IPS-18c (cell line): Measurements from ENCODE around the gene DNAAF6.

Experiments
- H3K4me3 ChIP-seq: 2 replicates; pipeline ENCODE4 v1.7.0; 2013; ENCODE audit warnings: low read depth, mild to moderate bottlenecking, low read length, moderate library complexity; ENCODE audit not compliant: insufficient read depth
- H3K9me3 ChIP-seq: one replicate; pipeline ENCODE4 v1.6.1; 2013; ENCODE audit warnings: mild to moderate bottlenecking, low read length, moderate library complexity; ENCODE audit not compliant: control insufficient read depth, insufficient read depth

Gene DNAAF6

DNA sequence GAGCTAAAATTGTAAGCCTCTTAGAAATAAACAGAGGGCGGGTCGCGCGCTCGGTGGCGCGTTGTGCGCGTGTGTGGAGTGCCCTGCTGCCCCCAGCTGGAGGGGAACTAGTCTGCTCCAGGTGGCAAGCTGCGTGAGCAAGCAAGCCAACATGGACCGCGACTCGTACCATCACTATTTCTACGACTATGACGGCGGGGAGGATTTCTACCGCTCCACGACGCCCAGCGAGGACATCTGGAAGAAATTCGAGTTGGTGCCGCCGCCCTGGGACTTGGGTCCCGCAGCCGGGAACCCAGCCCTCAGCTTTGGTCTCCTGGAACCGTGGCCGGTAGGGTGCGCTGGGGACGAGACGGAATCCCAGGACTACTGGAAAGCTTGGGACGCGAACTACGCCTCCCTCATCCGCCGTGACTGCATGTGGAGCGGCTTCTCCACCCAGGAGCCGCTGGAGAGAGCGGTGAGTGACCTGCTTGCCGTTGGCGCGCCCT lies 66.1 kb downstream of the DNAAF6 start:
- H3K4me3 ChIP-seq: peak overlapping the region; percentile 56
- H3K9me3 ChIP-seq: peaks cover 2% of the 10 kb centered on the region

DNA sequence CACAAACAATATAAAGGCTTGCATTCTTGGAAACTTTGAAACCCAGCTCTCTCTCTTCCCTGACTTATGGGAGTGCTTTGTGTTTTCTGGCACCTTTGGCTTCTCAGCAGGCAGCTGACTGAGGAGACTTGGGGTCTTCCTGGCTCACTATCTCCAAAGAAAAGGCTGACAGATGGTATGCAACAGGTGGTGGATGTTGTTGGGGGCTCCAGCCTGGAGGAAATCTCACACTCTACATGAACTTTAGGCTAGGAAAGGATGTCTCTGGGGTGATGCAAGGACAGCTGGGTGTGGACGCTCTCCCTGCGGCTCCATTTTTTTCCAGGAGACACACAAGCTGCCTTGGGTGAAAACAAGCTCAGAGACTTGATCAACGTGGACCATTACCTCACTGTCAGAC lies 67.4 kb downstream of the DNAAF6 start:
- peaks cover 2% of the 10 kb centered on the region for H3K9me3 ChIP-seq
- no peak overlapping the region for H3K4me3 ChIP-seq

DNA sequence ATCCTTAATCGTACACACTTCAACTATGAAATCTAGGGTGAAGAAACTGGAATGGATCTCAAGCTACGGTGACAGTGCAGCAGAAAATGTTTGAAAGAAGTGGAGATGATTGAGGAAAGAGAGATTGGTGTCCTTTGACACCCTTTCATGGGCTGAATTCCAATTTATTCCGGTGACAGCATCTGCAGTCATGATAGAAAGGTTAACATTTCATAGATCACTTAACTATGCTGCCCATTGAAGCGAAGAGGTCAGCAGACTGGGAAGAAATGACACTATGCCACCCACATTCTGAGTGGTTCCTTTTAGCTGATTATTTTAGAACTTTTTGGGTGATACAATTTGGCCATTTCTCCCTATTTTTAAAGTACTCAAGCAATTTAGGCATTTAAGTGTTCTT lies 82.3 kb downstream of the DNAAF6 start:
- no peak overlapping the region for H3K4me3 ChIP-seq
- H3K9me3 ChIP-seq: no peaks in the 10 kb centered on the region

DNA sequence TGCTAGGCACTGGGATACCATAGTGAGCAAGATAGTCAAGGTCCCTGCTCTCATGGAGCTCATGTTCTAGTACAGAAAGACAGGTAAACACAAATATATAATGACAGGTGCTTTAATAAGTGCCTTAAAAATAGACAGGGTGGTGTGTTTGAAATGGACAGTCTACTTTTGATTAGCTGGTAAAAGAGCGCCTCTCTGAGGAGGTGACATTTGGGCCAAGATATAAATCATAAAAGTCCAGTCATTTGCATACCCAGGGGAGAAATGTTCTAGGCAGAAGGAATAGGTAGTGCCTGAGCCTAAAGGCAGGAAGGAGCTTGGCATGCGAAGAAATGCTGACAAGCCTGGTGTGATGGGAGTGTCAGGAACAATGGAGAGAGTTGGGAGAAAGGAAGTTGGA lies 83.6 kb downstream of the DNAAF6 start:
- Histone ChIP-seq H3K9me3 (no peaks in the 10 kb centered on the region), H3K4me3 (no peak overlapping the region)

DNA sequence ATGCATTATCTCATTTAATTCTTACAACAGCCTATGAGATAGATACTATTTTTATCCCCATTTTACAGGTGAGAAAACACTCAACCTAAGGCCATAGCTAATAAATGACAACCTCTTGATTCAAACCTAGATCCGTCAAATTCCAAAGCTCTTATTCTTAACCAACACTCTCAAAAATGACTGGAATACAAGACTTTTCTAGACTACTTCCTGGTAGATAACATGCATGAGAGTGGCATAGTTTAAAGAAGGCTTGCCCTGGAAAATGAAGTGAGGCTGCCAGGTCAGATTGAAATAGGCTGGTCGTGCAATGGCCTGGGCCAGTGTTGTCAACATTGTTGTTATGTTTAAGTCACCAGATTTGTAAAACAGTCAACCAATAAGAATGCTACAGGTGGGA lies 86.6 kb downstream of the DNAAF6 start:
- Histone ChIP-seq H3K4me3 (no peak overlapping the region), H3K9me3 (no peaks in the 10 kb centered on the region)
